Endothelial cell of umbilical vein (primary cell): Measurements from ENCODE around the gene HIVEP1. TPM values are rescaled to one million over a fixed set of nuclear protein-coding genes. Genes with fewer than 3 reads are reported as not detected.

Experiments
- BruUV-seq: library from RNA; stranded (reverse); fragments of 400-500 nt; replicated peaks from 2 replicates; lab custom pipeline; 2021; lab: Mats Ljungman, UMichigan
- CTCF ChIA-PET: fragments of 300-600, 350-600 bp; sonication (Branson Sonifier 250); formaldehyde crosslinking; loops from one replicate; lab custom pipeline; 2021; ENCODE audit warnings: antibody characterized with exemption, inconsistent platforms; lab: Charles Lee
- POLR2A ChIA-PET: fragments of 300-600, 350-600 bp; sonication (Branson Sonifier 250); formaldehyde crosslinking; loops from one replicate; lab custom pipeline; 2021; ENCODE audit warnings: antibody characterized with exemption, inconsistent platforms; lab: Charles Lee
- DNase-seq: peaks from one replicate; pipeline ENCODE4 v3.0.0-alpha.2; 2011; ENCODE audit warnings: low read depth, low spot score
- FAIRE-seq: peaks from 2 replicates; lab custom pipeline; 2011; peaks lifted over from hg19 to GRCh38; lab: Jason Lieb, UNC
- H2AFZ ChIP-seq: 2 replicates; pipeline ENCODE4 v1.6.0; 2012; ENCODE audit warnings: low read depth, low read length, control low read depth, inconsistent platforms
- H3K27ac ChIP-seq: 2 replicates; pipeline ENCODE4 v1.5.1; 2011; ENCODE audit warnings: low read depth, mild to moderate bottlenecking, control low read depth, low read length, moderate library complexity; ENCODE audit not compliant: insufficient read depth
- H3K27me3 ChIP-seq, 2 experiments: 2 replicates each; pipeline versions ENCODE4 v1.6.0 to v1.6.1; 2011; ENCODE audit warnings: low read length in 2 of 2, mixed read lengths in 1 of 2; ENCODE audit not compliant: control insufficient read depth in 2 of 2, insufficient read depth in 2 of 2
- H3K36me3 ChIP-seq, 2 experiments: 2 replicates in 1 of 2; 3 replicates in 1 of 2; pipeline ENCODE4 v1.5.1; 2011; ENCODE audit warnings: low read length in 2 of 2, mild to moderate bottlenecking in 1 of 2, moderate library complexity in 1 of 2; ENCODE audit not compliant: control insufficient read depth in 2 of 2, insufficient read depth in 2 of 2; ENCODE audit errors: extremely low read depth in 1 of 2
- H3K4me1 ChIP-seq: 3 replicates; pipeline ENCODE4 v1.5.1; 2011; ENCODE audit warnings: mild to moderate bottlenecking, low read length; ENCODE audit not compliant: control insufficient read depth, insufficient read depth; ENCODE audit errors: extremely low read depth
- H3K4me2 ChIP-seq: 2 replicates; pipeline ENCODE4 v1.6.1; 2011; ENCODE audit warnings: low read length, control low read depth, mixed read lengths; ENCODE audit not compliant: insufficient read depth
- H3K4me3 ChIP-seq, 3 experiments: fragments of 200-600 bp in 1 of 3; sonication (generic), shearing (Covaris generic) in 1 of 3; replicated peaks in 1 of 3; 2 replicates each; pipeline ENCODE4 v1.5.1; 2011 to 2016; ENCODE audit warnings: control low read depth in 3 of 3, low read length in 3 of 3, mild to moderate bottlenecking in 2 of 3, inconsistent platforms in 1 of 3, low read depth in 1 of 3, moderate library complexity in 1 of 3; ENCODE audit not compliant: insufficient read depth in 1 of 3
- H3K79me2 ChIP-seq: 2 replicates; pipeline ENCODE4 v1.6.0; 2012; ENCODE audit warnings: low read length, inconsistent platforms; ENCODE audit not compliant: control insufficient read depth, insufficient read depth
- H3K9ac ChIP-seq: replicated peaks from 2 replicates; pipeline ENCODE3; 2011; ENCODE audit warnings: low read length, control low read depth; ENCODE audit not compliant: insufficient read depth; ENCODE audit errors: extremely low read depth
- H3K9me1 ChIP-seq: replicated peaks from 3 replicates; pipeline ENCODE4 v1.6.0; 2011; ENCODE audit warnings: mild to moderate bottlenecking, low read length; ENCODE audit not compliant: control insufficient read depth, insufficient read depth; ENCODE audit errors: extremely low read depth
- H3K9me3 ChIP-seq: replicated peaks from 2 replicates; pipeline ENCODE4 v1.5.1; 2012; ENCODE audit warnings: low read length, inconsistent platforms; ENCODE audit not compliant: control insufficient read depth, insufficient read depth
- H4K20me1 ChIP-seq: replicated peaks from 2 replicates; pipeline ENCODE3; 2011; ENCODE audit warnings: mild to moderate bottlenecking, low read length; ENCODE audit not compliant: control insufficient read depth, insufficient read depth; ENCODE audit errors: extremely low read depth
- CTCF ChIP-seq, 2 donors: IDR thresholded peaks; 1 replicate in 1 of 2; 2 replicates in 1 of 2; pipeline ENCODE4 v1.5.1; 2011; ENCODE audit warnings: low read length in 2 of 2, mild to moderate bottlenecking in 2 of 2, moderate library complexity in 2 of 2, control low read depth in 1 of 2, inconsistent platforms in 1 of 2, low read depth in 1 of 2; ENCODE audit not compliant: insufficient read depth in 1 of 2; ENCODE audit errors: extremely low read depth in 1 of 2
- EZH2 ChIP-seq: IDR thresholded peaks from 2 replicates; pipeline ENCODE4 v1.6.1; 2012; ENCODE audit warnings: borderline replicate concordance, low read depth, mild to moderate bottlenecking, moderate library complexity, low read length, inconsistent platforms; ENCODE audit not compliant: severe bottlenecking
- FOS ChIP-seq: IDR thresholded peaks from 2 replicates; pipeline ENCODE4 v1.6.1; 2011; ENCODE audit warnings: mild to moderate bottlenecking, low read length, moderate library complexity, borderline replicate concordance; ENCODE audit not compliant: insufficient read depth
- GATA2 ChIP-seq: IDR thresholded peaks from 2 replicates; pipeline ENCODE4 v1.7.0; 2011; ENCODE audit warnings: low read depth, mild to moderate bottlenecking, moderate library complexity, mixed read lengths, low read length; ENCODE audit not compliant: insufficient read length, insufficient read depth
- JUN ChIP-seq: IDR thresholded peaks from 2 replicates; pipeline ENCODE4 v1.6.1; 2011; ENCODE audit warnings: borderline replicate concordance, low read depth; ENCODE audit not compliant: insufficient read length, insufficient read depth
- MAX ChIP-seq: IDR thresholded peaks from 2 replicates; pipeline ENCODE4 v1.6.1; 2011; ENCODE audit not compliant: insufficient read depth, insufficient read length
- MYC ChIP-seq: IDR thresholded peaks from one replicate; pipeline ENCODE4 v1.6.1; 2011; ENCODE audit warnings: mild to moderate bottlenecking, low read depth, low read length
- POLR2A ChIP-seq: IDR thresholded peaks from 2 replicates; pipeline ENCODE4 v1.6.1; 2012; ENCODE audit warnings: low read depth, mild to moderate bottlenecking, control low read depth, low read length
- POLR2AphosphoS5 ChIP-seq: IDR thresholded peaks from 2 replicates; pipeline ENCODE4 v1.6.1; 2012; ENCODE audit warnings: low read depth, mild to moderate bottlenecking, control low read depth, low read length, moderate library complexity; ENCODE audit not compliant: insufficient read depth
- dilution Hi-C: fragments of 300-500 bp; cut with MboI; formaldehyde crosslinking; loops from one replicate; pipeline ENCODE4 v1.15.0; 2019; ENCODE audit warnings: low sequenced_read_pairs; ENCODE audit not compliant: extremely low pct_ligation_motif_present
- intact Hi-C: fragments of 100-400 bp; cut with micrococcal nuclease; formaldehyde crosslinking; loops from one replicate; pipeline ENCODE4 v1.10.0; 2022
- polyA plus RNA-seq, 4 experiments: library from polyadenylated mRNA; depleted of rRNA in 3 of 4; stranded (reverse) in 3 of 4; unstranded in 1 of 4; fragments of >200 nt; gene quantifications; 2 replicates each; pipeline versions ENCODE4 v1.2.1 to v1.2.3, GENCODE V29; 2011 to 2012; ENCODE audit warnings: missing spikeins in 1 of 4
- total RNA-seq: library from RNA; stranded (reverse); gene quantifications from 2 replicates; pipeline ENCODE4 v1.2.3, GENCODE V29; 2021

HIVEP1 gene
- total and polyA plus RNA-seq, 2 donors (not counting 3 experiments of a cell fraction or from before 2014, with no cell fraction given) = 33.5 to 49.2 TPM

- Histone ChIP-seq H3K27ac (no peak overlapping the region), H3K27me3 (no peaks in the 10 kb centered on the region), H4K20me1 (no peaks in the 10 kb centered on the region), H2AFZ (no peak overlapping the region), H3K4me3 (no peak overlapping the region), H3K9ac (no peak overlapping the region), H3K4me2 (no peak overlapping the region), H3K4me1 (no peaks in the 10 kb centered on the region), H3K9me3 (no peaks in the 10 kb centered on the region), H3K9me1 (no peaks in the 10 kb centered on the region), H3K79me2 (peaks cover 3% of the 10 kb centered on the region), H3K36me3 (peaks cover 15 to 22% of the 10 kb centered on the region in 2 experiments)
- TF ChIP-seq FOS = no peak
- no peak for TF ChIP-seq POLR2AphosphoS5
- no peak for TF ChIP-seq POLR2A
- no peak for TF ChIP-seq GATA2
- TF ChIP-seq MAX = no peak
- TF ChIP-seq EZH2 = no peak
- no peak for TF ChIP-seq MYC
- no peak for TF ChIP-seq JUN
- no peak for TF ChIP-seq CTCF (IDR thresholded peaks at IDR 0.05; ENCODE audit: extremely low read depth in 1 of 2, insufficient read depth in 1 of 2, low read depth in 1 of 2, low read length in 2 of 2)
- DNase-seq (no peak), FAIRE-seq (no peak)
- dilution Hi-C loops (no loop called here), intact Hi-C loops (no loop called here)
- ChIA-PET CTCF (interaction anchor here (1.0 kb wide), 1 partner anchor 109 kb away, joined by 3 read pairs; no protein-coding TSS in a partner anchor), POLR2A (no interaction called here)
- no TSS peak for BruUV-seq
These were observed 113.3 kb downstream of the HIVEP1 start for GRCh38 chr6:12125396-12125795.
